ENCODE data around the gene NR2C2AP.

- TF ChIP-seq, protein P1, sequence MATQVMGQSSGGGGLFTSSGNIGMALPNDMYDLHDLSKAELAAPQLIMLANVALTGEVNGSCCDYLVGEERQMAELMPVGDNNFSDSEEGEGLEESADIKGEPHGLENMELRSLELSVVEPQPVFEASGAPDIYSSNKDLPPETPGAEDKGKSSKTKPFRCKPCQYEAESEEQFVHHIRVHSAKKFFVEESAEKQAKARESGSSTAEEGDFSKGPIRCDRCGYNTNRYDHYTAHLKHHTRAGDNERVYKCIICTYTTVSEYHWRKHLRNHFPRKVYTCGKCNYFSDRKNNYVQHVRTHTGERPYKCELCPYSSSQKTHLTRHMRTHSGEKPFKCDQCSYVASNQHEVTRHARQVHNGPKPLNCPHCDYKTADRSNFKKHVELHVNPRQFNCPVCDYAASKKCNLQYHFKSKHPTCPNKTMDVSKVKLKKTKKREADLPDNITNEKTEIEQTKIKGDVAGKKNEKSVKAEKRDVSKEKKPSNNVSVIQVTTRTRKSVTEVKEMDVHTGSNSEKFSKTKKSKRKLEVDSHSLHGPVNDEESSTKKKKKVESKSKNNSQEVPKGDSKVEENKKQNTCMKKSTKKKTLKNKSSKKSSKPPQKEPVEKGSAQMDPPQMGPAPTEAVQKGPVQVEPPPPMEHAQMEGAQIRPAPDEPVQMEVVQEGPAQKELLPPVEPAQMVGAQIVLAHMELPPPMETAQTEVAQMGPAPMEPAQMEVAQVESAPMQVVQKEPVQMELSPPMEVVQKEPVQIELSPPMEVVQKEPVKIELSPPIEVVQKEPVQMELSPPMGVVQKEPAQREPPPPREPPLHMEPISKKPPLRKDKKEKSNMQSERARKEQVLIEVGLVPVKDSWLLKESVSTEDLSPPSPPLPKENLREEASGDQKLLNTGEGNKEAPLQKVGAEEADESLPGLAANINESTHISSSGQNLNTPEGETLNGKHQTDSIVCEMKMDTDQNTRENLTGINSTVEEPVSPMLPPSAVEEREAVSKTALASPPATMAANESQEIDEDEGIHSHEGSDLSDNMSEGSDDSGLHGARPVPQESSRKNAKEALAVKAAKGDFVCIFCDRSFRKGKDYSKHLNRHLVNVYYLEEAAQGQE (IDR thresholded peaks at IDR 0.05; ENCODE audit: insufficient read depth in 1 of 2, low read depth in 2 of 2, low read length in 1 of 2): no peak
- TF ChIP-seq, protein P2, sequence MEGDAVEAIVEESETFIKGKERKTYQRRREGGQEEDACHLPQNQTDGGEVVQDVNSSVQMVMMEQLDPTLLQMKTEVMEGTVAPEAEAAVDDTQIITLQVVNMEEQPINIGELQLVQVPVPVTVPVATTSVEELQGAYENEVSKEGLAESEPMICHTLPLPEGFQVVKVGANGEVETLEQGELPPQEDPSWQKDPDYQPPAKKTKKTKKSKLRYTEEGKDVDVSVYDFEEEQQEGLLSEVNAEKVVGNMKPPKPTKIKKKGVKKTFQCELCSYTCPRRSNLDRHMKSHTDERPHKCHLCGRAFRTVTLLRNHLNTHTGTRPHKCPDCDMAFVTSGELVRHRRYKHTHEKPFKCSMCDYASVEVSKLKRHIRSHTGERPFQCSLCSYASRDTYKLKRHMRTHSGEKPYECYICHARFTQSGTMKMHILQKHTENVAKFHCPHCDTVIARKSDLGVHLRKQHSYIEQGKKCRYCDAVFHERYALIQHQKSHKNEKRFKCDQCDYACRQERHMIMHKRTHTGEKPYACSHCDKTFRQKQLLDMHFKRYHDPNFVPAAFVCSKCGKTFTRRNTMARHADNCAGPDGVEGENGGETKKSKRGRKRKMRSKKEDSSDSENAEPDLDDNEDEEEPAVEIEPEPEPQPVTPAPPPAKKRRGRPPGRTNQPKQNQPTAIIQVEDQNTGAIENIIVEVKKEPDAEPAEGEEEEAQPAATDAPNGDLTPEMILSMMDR (IDR thresholded peaks at IDR 0.05): no peak
These were observed 10.9 kb upstream of the NR2C2AP start for GRCh38 chr19:19214159-19214490.
